HUES6 (cell line): ENCODE results near the gene PCBD1.

Experiments used
- H3K27ac ChIP-seq: 2 replicates; pipeline ENCODE4 v1.7.0; 2013; ENCODE audit warnings: low read depth, mild to moderate bottlenecking, low read length, inconsistent platforms
- H3K27me3 ChIP-seq: 2 replicates; pipeline ENCODE4 v1.6.1; 2013; ENCODE audit warnings: low read length; ENCODE audit not compliant: control insufficient read depth, insufficient read depth
- H3K36me3 ChIP-seq: 2 replicates; pipeline ENCODE4 v1.6.1; 2013; ENCODE audit warnings: low read length; ENCODE audit not compliant: control insufficient read depth, insufficient read depth
- H3K4me1 ChIP-seq: 2 replicates; pipeline ENCODE4 v1.6.1; 2013; ENCODE audit warnings: low read length; ENCODE audit not compliant: control insufficient read depth, insufficient read depth
- H3K4me3 ChIP-seq: 2 replicates; pipeline ENCODE4 v1.5.1; 2013; ENCODE audit warnings: low read depth, low read length
- H3K9ac ChIP-seq: one replicate; pipeline ENCODE4 v1.6.1; 2013; ENCODE audit warnings: mild to moderate bottlenecking, low read length
- H3K9me3 ChIP-seq: 2 replicates; pipeline ENCODE4 v1.6.1; 2013; ENCODE audit warnings: low read depth, low read length; ENCODE audit not compliant: control insufficient read depth, insufficient read depth

PCBD1 gene

GRCh38 chr10:70856454-70856853 is 31.9 kb downstream of the PCBD1 start:
- H3K4me3 ChIP-seq: no peak overlapping the region
- H3K9ac ChIP-seq: no peak overlapping the region
- peaks cover 88% of the 10 kb centered on the region for H3K36me3 ChIP-seq
- no peak overlapping the region for H3K27ac ChIP-seq
- no peaks in the 10 kb centered on the region for H3K4me1 ChIP-seq
- H3K9me3 ChIP-seq: no peaks in the 10 kb centered on the region
- H3K27me3 ChIP-seq: no peaks in the 10 kb centered on the region

GRCh38 chr10:70853457-70853856 is 34.9 kb downstream of the PCBD1 start:
- Histone ChIP-seq H3K9ac (no peak overlapping the region), H3K27ac (no peak overlapping the region), H3K27me3 (no peaks in the 10 kb centered on the region), H3K9me3 (no peaks in the 10 kb centered on the region), H3K4me3 (no peak overlapping the region), H3K36me3 (peaks cover 81% of the 10 kb centered on the region), H3K4me1 (no peaks in the 10 kb centered on the region)

GRCh38 chr10:70853038-70853437 is 35.3 kb downstream of the PCBD1 start:
- Histone ChIP-seq H3K9me3 (no peaks in the 10 kb centered on the region), H3K27me3 (no peaks in the 10 kb centered on the region), H3K4me3 (no peak overlapping the region), H3K4me1 (no peaks in the 10 kb centered on the region), H3K27ac (no peak overlapping the region), H3K36me3 (peaks cover 78% of the 10 kb centered on the region), H3K9ac (no peak overlapping the region)

GRCh38 chr10:70851597-70852475 is 36.5 kb downstream of the PCBD1 start:
- H3K27me3 ChIP-seq: no peaks in the 10 kb centered on the region
- H3K9me3 ChIP-seq: no peaks in the 10 kb centered on the region
- H3K4me1 ChIP-seq: no peaks in the 10 kb centered on the region
- H3K4me3 ChIP-seq: no peak overlapping the region
- H3K36me3 ChIP-seq: peaks cover 73% of the 10 kb centered on the region
- no peak overlapping the region for H3K27ac ChIP-seq
- no peak overlapping the region for H3K9ac ChIP-seq

GRCh38 chr10:70850097-70850496 is 38.3 kb downstream of the PCBD1 start:
- Histone ChIP-seq H3K27me3 (no peaks in the 10 kb centered on the region), H3K27ac (no peak overlapping the region), H3K36me3 (peaks cover 71% of the 10 kb centered on the region), H3K4me1 (no peaks in the 10 kb centered on the region), H3K9ac (no peak overlapping the region), H3K4me3 (no peak overlapping the region), H3K9me3 (no peaks in the 10 kb centered on the region)

- Histone ChIP-seq H3K4me1 (no peaks in the 10 kb centered on the region), H3K27ac (no peak overlapping the region), H3K27me3 (no peaks in the 10 kb centered on the region), H3K4me3 (no peak overlapping the region), H3K36me3 (peaks cover 68% of the 10 kb centered on the region), H3K9ac (no peak overlapping the region), H3K9me3 (no peaks in the 10 kb centered on the region)
These were observed 38.8 kb downstream of the PCBD1 start for GRCh38 chr10:70849582-70850016.

- Histone ChIP-seq H3K27ac (no peak overlapping the region), H3K27me3 (no peaks in the 10 kb centered on the region), H3K4me3 (no peak overlapping the region), H3K4me1 (no peaks in the 10 kb centered on the region), H3K9me3 (no peaks in the 10 kb centered on the region), H3K36me3 (peaks cover 58% of the 10 kb centered on the region), H3K9ac (no peak overlapping the region)
These were observed 40.6 kb downstream of the PCBD1 start for GRCh38 chr10:70847659-70848360.

GRCh38 chr10:70846795-70847194 is 41.6 kb downstream of the PCBD1 start:
- H3K27me3 ChIP-seq: no peaks in the 10 kb centered on the region
- H3K36me3 ChIP-seq: peaks cover 55% of the 10 kb centered on the region
- H3K9me3 ChIP-seq: no peaks in the 10 kb centered on the region
- H3K9ac ChIP-seq: no peak overlapping the region
- H3K4me1 ChIP-seq: no peaks in the 10 kb centered on the region
- H3K27ac ChIP-seq: no peak overlapping the region
- no peak overlapping the region for H3K4me3 ChIP-seq

- no peaks in the 10 kb centered on the region for H3K9me3 ChIP-seq
- no peak overlapping the region for H3K27ac ChIP-seq
- H3K27me3 ChIP-seq: no peaks in the 10 kb centered on the region
- no peaks in the 10 kb centered on the region for H3K4me1 ChIP-seq
- H3K4me3 ChIP-seq: no peak overlapping the region
- peaks cover 45% of the 10 kb centered on the region for H3K36me3 ChIP-seq
- H3K9ac ChIP-seq: no peak overlapping the region
These were observed 42.5 kb downstream of the PCBD1 start for GRCh38 chr10:70845816-70846215.

GRCh38 chr10:70845256-70845655 is 43.1 kb downstream of the PCBD1 start:
- Histone ChIP-seq H3K4me3 (no peak overlapping the region), H3K27me3 (no peaks in the 10 kb centered on the region), H3K36me3 (peaks cover 42% of the 10 kb centered on the region), H3K9me3 (no peaks in the 10 kb centered on the region), H3K4me1 (no peaks in the 10 kb centered on the region), H3K27ac (no peak overlapping the region), H3K9ac (no peak overlapping the region)

GRCh38 chr10:70843776-70844489 is 44.4 kb downstream of the PCBD1 start:
- Histone ChIP-seq H3K9me3 (no peaks in the 10 kb centered on the region), H3K27ac (no peak overlapping the region), H3K4me3 (no peak overlapping the region), H3K9ac (no peak overlapping the region), H3K4me1 (no peaks in the 10 kb centered on the region), H3K36me3 (peaks cover 38% of the 10 kb centered on the region), H3K27me3 (no peaks in the 10 kb centered on the region)
